22Rv1 (cell line): ENCODE data around the gene NAA15.

Source experiments
- H3K27ac ChIP-seq: fragments of 450-650 bp; 2 replicates; pipeline ENCODE4 v1.5.1; 2017
- CTCF ChIP-seq: fragments of 450-650 bp; IDR thresholded peaks from 2 replicates; pipeline ENCODE4 v1.5.1; 2017; ENCODE audit warnings: mild to moderate bottlenecking
- ZFX ChIP-seq: fragments of 450-650 bp; IDR thresholded peaks from 2 replicates; pipeline ENCODE4 v1.6.1; 2017; ENCODE audit warnings: antibody characterized with exemption, borderline replicate concordance

NAA15 gene

GRCh38 chr4:139297001-139297410 is 4.3 kb upstream of the NAA15 start:
- H3K27ac ChIP-seq: no peak overlapping the region

GRCh38 chr4:139299536-139299935 is 1.8 kb upstream of the NAA15 start:
- peak overlapping the region; percentile 95; the same call in 1 of the 2 replicates for H3K27ac ChIP-seq
- TF ChIP-seq CTCF: no peak
- no peak for TF ChIP-seq ZFX

More at GRCh38 chr4:139297001-139297410, 4.3 kb upstream of the NAA15 start:
- TF ChIP-seq CTCF (no peak), ZFX (no peak)

GRCh38 chr4:139300431-139301112 is 733 bp upstream of the NAA15 start:
- TF ChIP-seq ZFX: no peak
- no peak for TF ChIP-seq CTCF
- peak overlapping the region; percentile 95 for H3K27ac ChIP-seq

- H3K27ac ChIP-seq: peak within 1 kb of the TSS; percentile 95
- TF ChIP-seq ZFX: no peak
- no peak for TF ChIP-seq CTCF
These were observed 711 bp downstream of the NAA15 start, which contains the start of gene NDUFC1 for GRCh38 chr4:139301821-139302611. Gene NDUFC1 (minus strand): TSS chr4:139302477. CDS start chr4:139295798, 6,679 bp downstream.

DNA sequence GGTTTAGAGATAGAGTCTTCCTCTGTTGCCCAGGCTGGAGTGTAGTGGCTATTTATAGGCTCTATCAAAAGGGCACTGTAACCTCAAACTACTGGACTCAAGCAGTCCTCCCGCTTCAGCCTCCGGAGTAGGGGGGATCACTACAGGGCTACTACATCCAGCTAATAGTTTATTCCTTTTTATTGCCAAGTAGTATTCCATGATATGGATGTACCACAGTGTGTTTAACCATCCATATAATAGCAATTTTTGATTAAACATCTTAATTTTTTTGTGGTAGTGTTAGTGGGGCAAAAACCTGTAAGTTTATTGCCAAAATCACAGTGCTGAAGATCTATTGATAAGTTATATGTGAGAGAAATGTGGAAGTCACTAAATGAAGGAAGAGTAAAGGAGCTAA is 3.6 kb downstream of the NAA15 start:
- TF ChIP-seq CTCF: no peak
- no peak for TF ChIP-seq ZFX

DNA sequence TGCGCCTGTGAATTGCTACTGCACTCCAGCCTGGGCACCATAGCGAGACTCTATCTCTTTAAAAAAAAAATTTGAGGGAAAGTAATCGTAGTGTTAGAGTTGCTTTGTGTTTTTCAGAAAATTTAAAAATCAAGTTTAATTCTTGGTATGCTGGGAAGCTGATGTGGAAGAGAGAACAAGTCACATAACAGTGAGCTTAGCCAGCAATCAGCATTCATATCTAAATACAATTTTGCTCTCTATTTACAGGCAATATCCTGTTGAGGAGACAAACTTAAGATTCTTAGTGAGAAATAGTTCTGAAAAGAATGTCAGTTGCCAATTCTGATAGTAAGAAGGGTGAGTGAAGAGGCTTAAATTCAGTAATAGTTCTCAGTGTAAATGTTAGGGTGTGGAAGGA is 10.6 kb downstream of the NAA15 start:
- H3K27ac ChIP-seq: no peak overlapping the region
- TF ChIP-seq CTCF: no peak
- TF ChIP-seq ZFX: no peak

More for the DNA sequence above, 3.6 kb downstream of the NAA15 start:
- no peak overlapping the region for H3K27ac ChIP-seq
